ENCODE results near the gene TMEM169. TPM values are rescaled to one million over a fixed set of nuclear protein-coding genes. Genes with fewer than 3 reads are reported as not detected.

The TMEM169 gene
- total and polyA plus RNA-seq, 9 of the 15 experiments (the other 6 are each of a cell fraction or from before 2014, with no cell fraction given) = 0.01 to 0.09 (median 0.04) TPM; not detected in 5

- TF ChIP-seq ZBTB11 (CRISPR knock-in tag; IDR thresholded peaks at IDR 0.05) (peak; percentile 72 to 95 (median 86); a peak in 5 of 6 replicates), REST (IDR thresholded peaks at IDR 0.05; ENCODE audit: borderline replicate concordance) (no peak), REST (CRISPR knock-in tag; IDR thresholded peaks at IDR 0.05; ENCODE audit: low read depth) (no peak), HNRNPK (IDR thresholded peaks at IDR 0.05; ENCODE audit: low read depth, low read length, poor library complexity, severe bottlenecking) (no peak), SIN3B (IDR thresholded peaks at IDR 0.05; ENCODE audit: low read depth) (no peak), NRF1 (conservative IDR thresholded peaks at IDR 0.05 in 1 of 2, IDR thresholded peaks at IDR 0.05 in 1 of 2) (peak; percentile 99), FIP1L1 (IDR thresholded peaks at IDR 0.05; ENCODE audit: low read depth, low read length, poor library complexity, severe bottlenecking) (peak; percentile 41), CEBPG (CRISPR knock-in tag; IDR thresholded peaks at IDR 0.05) (peak; percentile 90), CEBPG (tag; conservative IDR thresholded peaks at IDR 0.05 in 1 of 2, IDR thresholded peaks at IDR 0.05 in 1 of 2) (peak; percentile 83 to 85)
These were observed 27.5 kb downstream of the TMEM169 start, which contains the start of gene XRCC5 (continued) for GRCh38 chr2:216108967-216109921.

Data from K562 (cell line).